PC-9 (cell line): ENCODE data around the gene KRTAP13-4. TPM values are rescaled to one million over a fixed set of nuclear protein-coding genes. Genes with fewer than 3 reads are reported as not detected.

ENCODE experiments used
- BruUV-seq: library from RNA; stranded (reverse); fragments of 400-500 nt; replicated peaks from 2 replicates; lab custom pipeline; 2021; lab: Mats Ljungman, UMichigan
- CTCF ChIA-PET: fragments of 300-600 bp; sonication (Branson Sonifier 250); formaldehyde crosslinking; loops from one replicate; lab custom pipeline; 2022; ENCODE audit warnings: antibody characterized with exemption; lab: Charles Lee
- POLR2A ChIA-PET: fragments of 300-600 bp; sonication (Branson Sonifier 250); formaldehyde crosslinking; loops from one replicate; lab custom pipeline; 2022; ENCODE audit warnings: antibody characterized with exemption; ENCODE audit not compliant: unreplicated experiment; lab: Charles Lee
- DNase-seq, 2 experiments: peaks; one replicate each; pipeline versions ENCODE4 v3.0.0 to v3.0.0-alpha.2; 2015 to 2022; ENCODE audit warnings: mixed read lengths in 1 of 2
- H2AFZ ChIP-seq: fragments of 200-600 bp; sonication (generic); 2 replicates; pipeline ENCODE4 v1.8.1; 2017; ENCODE audit warnings: antibody characterized with exemption
- H3F3A ChIP-seq: fragments of 200-600 bp; sonication (generic); 2 replicates; pipeline ENCODE4 v1.8.1; 2017; ENCODE audit warnings: antibody characterized with exemption, mild to moderate bottlenecking, low read depth; ENCODE audit not compliant: insufficient read depth
- H3K27ac ChIP-seq: fragments of 200-600 bp; sonication (generic); 2 replicates; pipeline ENCODE4 v1.6.1; 2016; ENCODE audit warnings: mixed run types
- H3K27me3 ChIP-seq: fragments of 200-600 bp; sonication (generic); 2 replicates; pipeline ENCODE4 v1.6.1; 2016; ENCODE audit warnings: low read depth, mixed run types; ENCODE audit not compliant: insufficient read depth
- H3K36me3 ChIP-seq: fragments of 200-600 bp; sonication (generic); 2 replicates; pipeline ENCODE4 v1.6.1; 2016; ENCODE audit warnings: low read depth, mixed run types
- H3K4me1 ChIP-seq: fragments of 200-600 bp; sonication (generic); replicated peaks from 2 replicates; pipeline ENCODE4 v1.6.1; 2016; ENCODE audit warnings: mixed run types; ENCODE audit not compliant: insufficient read depth
- H3K4me2 ChIP-seq: fragments of 200-600 bp; sonication (generic); 2 replicates; pipeline ENCODE4 v1.6.1; 2017; ENCODE audit warnings: mixed run types
- H3K4me3 ChIP-seq: fragments of 200-600 bp; sonication (generic); 2 replicates; pipeline ENCODE4 v1.6.1; 2016; ENCODE audit warnings: mixed run types
- H3K79me2 ChIP-seq: fragments of 200-600 bp; sonication (generic); 2 replicates; pipeline ENCODE4 v1.6.1; 2017; ENCODE audit warnings: low read depth, mixed run types
- H3K9me2 ChIP-seq: fragments of 200-600 bp; sonication (generic); 2 replicates; pipeline ENCODE4 v1.8.1; 2017; ENCODE audit warnings: mild to moderate bottlenecking; ENCODE audit not compliant: insufficient read depth
- H3K9me3 ChIP-seq: fragments of 200-600 bp; sonication (generic); 2 replicates; pipeline ENCODE4 v1.8.1; 2016; ENCODE audit warnings: low read depth; ENCODE audit not compliant: insufficient read depth
- H4K20me1 ChIP-seq: fragments of 200-600 bp; sonication (generic); 2 replicates; pipeline ENCODE4 v1.8.1; 2017; ENCODE audit not compliant: insufficient read depth
- CTCF ChIP-seq: fragments of 200-600 bp; sonication (generic); conservative IDR thresholded peaks from 2 replicates; pipeline ENCODE4 v1.6.1; 2017; ENCODE audit warnings: mixed run types, antibody characterized with exemption, mild to moderate bottlenecking, moderate library complexity
- EZH2 ChIP-seq: fragments of 200-600 bp; sonication (generic); IDR thresholded peaks from 2 replicates; pipeline ENCODE4 v1.8.0; 2017; ENCODE audit warnings: antibody characterized with exemption, low read depth
- intact Hi-C: fragments of 100-400 bp; cut with micrococcal nuclease; formaldehyde crosslinking; loops from one replicate; pipeline ENCODE4 v1.10.0; 2022; ENCODE audit not compliant: unreplicated experiment
- total RNA-seq: library from RNA; stranded (reverse); gene quantifications from 2 replicates; pipeline ENCODE4 v1.2.3, GENCODE V29; 2021

Gene KRTAP13-4
- total RNA-seq, 1 experiment from 2014 or later = not detected

DNA sequence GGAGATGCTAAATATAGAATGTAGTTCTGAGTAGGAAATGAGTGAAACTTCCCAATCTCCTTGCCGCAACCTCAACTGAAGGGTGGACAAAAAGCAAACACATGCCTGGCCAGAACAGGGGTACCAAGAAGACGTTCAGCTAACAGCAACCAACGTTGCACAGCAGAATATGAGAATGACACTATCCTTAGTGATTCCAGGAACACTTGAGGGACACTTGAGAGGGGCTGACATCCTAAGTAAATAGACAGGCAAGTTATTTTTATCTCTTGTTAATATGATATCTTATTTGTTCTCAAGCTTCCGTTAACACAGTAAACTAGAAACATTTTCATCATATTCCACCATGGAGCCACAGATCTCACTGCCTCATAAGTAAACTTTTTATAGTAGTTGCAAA, 49.2 kb downstream of the KRTAP13-4 start:
- Histone ChIP-seq H3K27ac (no peak overlapping the region), H3K27me3 (no peaks in the 10 kb centered on the region), H3K79me2 (no peaks in the 10 kb centered on the region), H3F3A (no peaks in the 10 kb centered on the region), H3K36me3 (no peaks in the 10 kb centered on the region), H3K4me1 (no peaks in the 10 kb centered on the region), H3K9me2 (no peaks in the 10 kb centered on the region), H3K9me3 (no peaks in the 10 kb centered on the region), H3K4me3 (no peak overlapping the region), H2AFZ (no peak overlapping the region), H3K4me2 (no peak overlapping the region), H4K20me1 (no peaks in the 10 kb centered on the region)
- TF ChIP-seq CTCF (no peak), EZH2 (no peak)
- BruUV-seq = no TSS peak
- intact Hi-C loops = no loop called here
- ChIA-PET POLR2A (interaction anchor here (0.7 kb wide), 1 partner anchor 80 kb away, joined by 4 read pairs; no protein-coding TSS in a partner anchor), CTCF (no interaction called here)
- no peak for DNase-seq

- POLR2A ChIA-PET = no interaction called here
- no peak for DNase-seq
- no peaks in the 10 kb centered on the region for H3K9me3 ChIP-seq
- no peaks in the 10 kb centered on the region for H3F3A ChIP-seq
- H3K79me2 ChIP-seq = no peaks in the 10 kb centered on the region
- H3K27ac ChIP-seq = no peak within 1 kb of the TSS
- no peaks in the 10 kb centered on the region for H3K4me1 ChIP-seq
- H3K27me3 ChIP-seq = no peaks in the 10 kb centered on the region
- CTCF ChIA-PET = no interaction called here
- H4K20me1 ChIP-seq = no peaks in the 10 kb centered on the region
- H2AFZ ChIP-seq = no peak within 1 kb of the TSS
- intact Hi-C loops = no loop called here
- H3K36me3 ChIP-seq = no peaks in the 10 kb centered on the region
- H3K4me2 ChIP-seq = no peak within 1 kb of the TSS
- no peak within 1 kb of the TSS for H3K4me3 ChIP-seq
- no peaks in the 10 kb centered on the region for H3K9me2 ChIP-seq
- BruUV-seq = no TSS peak
- TF ChIP-seq EZH2 = no peak
- no peak for TF ChIP-seq CTCF
Observed at GRCh38 chr21:30480145-30480544, 50.1 kb downstream of the KRTAP13-4 start, which contains the start of gene KRTAP19-1. KRTAP19-1 (minus strand) TSS chr21:30480367; CDS start chr21:30480317, 50 bp downstream.

Other genes with a start within 250 kb of the KRTAP13-4 start
- 0.55 and 1.2 TPM in 2 replicates for gene CLDN8, start 214.1 kb upstream of the KRTAP13-4 start, total RNA-seq
- gene KRTAP24-1, start 147.3 kb upstream of the KRTAP13-4 start, total RNA-seq = not detected in 2 replicates
- not detected in 2 replicates for gene KRTAP25-1, start 140.7 kb upstream of the KRTAP13-4 start, total RNA-seq
- not detected in 2 replicates for gene KRTAP26-1, start 109.9 kb upstream of the KRTAP13-4 start, total RNA-seq
- gene KRTAP27-1, start 92.5 kb upstream of the KRTAP13-4 start, total RNA-seq = not detected in 2 replicates
- not detected in 2 replicates for gene KRTAP23-1, start 81.6 kb upstream of the KRTAP13-4 start, total RNA-seq
- gene KRTAP13-2, start 57.9 kb upstream of the KRTAP13-4 start, total RNA-seq = not detected in 2 replicates
- gene KRTAP13-1, start 34.2 kb upstream of the KRTAP13-4 start, total RNA-seq = not detected in 2 replicates
- not detected in 2 replicates for gene KRTAP13-3, start 4.3 kb upstream of the KRTAP13-4 start, total RNA-seq
- gene KRTAP15-1, start 10.1 kb downstream of the KRTAP13-4 start, total RNA-seq = not detected in 2 replicates
- not detected in 2 replicates for gene KRTAP19-1, start 50.1 kb downstream of the KRTAP13-4 start, total RNA-seq
- not detected in 2 replicates for gene KRTAP19-2, start 57.2 kb downstream of the KRTAP13-4 start, total RNA-seq
- gene KRTAP19-3, start 61.8 kb downstream of the KRTAP13-4 start, total RNA-seq = not detected in 2 replicates
- not detected in 2 replicates for gene KRTAP19-4, start 66.9 kb downstream of the KRTAP13-4 start, total RNA-seq
- gene KRTAP19-5, start 71.9 kb downstream of the KRTAP13-4 start, total RNA-seq = not detected in 2 replicates
- gene KRTAP19-6, start 111.6 kb downstream of the KRTAP13-4 start, total RNA-seq = not detected in 2 replicates
- gene KRTAP19-7, start 131.1 kb downstream of the KRTAP13-4 start, total RNA-seq = not detected in 2 replicates
- not detected in 2 replicates for gene KRTAP22-2, start 160.2 kb downstream of the KRTAP13-4 start, total RNA-seq
- gene KRTAP6-3, start 162.2 kb downstream of the KRTAP13-4 start, total RNA-seq = not detected in 2 replicates
- gene KRTAP6-2, start 168.7 kb downstream of the KRTAP13-4 start, total RNA-seq = not detected in 2 replicates
- gene KRTAP22-1, start 170.9 kb downstream of the KRTAP13-4 start, total RNA-seq = not detected in 2 replicates
- not detected in 2 replicates for gene KRTAP6-1, start 183.7 kb downstream of the KRTAP13-4 start, total RNA-seq
- gene KRTAP20-1, start 186.2 kb downstream of the KRTAP13-4 start, total RNA-seq = not detected in 2 replicates
- gene KRTAP20-4, start 190.4 kb downstream of the KRTAP13-4 start, total RNA-seq = not detected in 2 replicates
- not detected in 2 replicates for gene KRTAP20-2, start 205.0 kb downstream of the KRTAP13-4 start, total RNA-seq
- not detected in 2 replicates for gene KRTAP20-3, start 212.6 kb downstream of the KRTAP13-4 start, total RNA-seq